HG03457 (cell line): ENCODE results near the gene MRTFA.

Source experiments
- ATAC-seq: cut with Tn5 transposase; IDR thresholded peaks from one replicate; pipeline ENCODE4 v1.9.1; 2021; ENCODE audit warnings: moderate number of reproducible peaks; ENCODE audit not compliant: unreplicated experiment

MRTFA gene

DNA sequence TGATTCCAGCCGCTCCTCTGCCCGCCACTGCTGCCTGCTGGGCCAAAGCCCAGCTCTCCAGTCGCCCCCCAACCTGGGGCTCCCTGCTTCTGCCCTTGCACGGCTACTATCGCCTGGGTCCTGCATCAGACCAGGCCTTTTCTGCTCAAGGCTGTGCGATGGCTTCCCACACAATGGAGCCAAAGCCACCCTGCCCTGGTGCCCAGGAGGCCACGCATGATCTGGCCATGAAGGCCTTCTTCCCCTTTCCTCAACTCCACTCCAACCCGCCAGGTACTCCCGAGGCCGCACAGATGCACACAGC is 220.3 kb downstream of the MRTFA start:
- ATAC-seq: no peak

DNA sequence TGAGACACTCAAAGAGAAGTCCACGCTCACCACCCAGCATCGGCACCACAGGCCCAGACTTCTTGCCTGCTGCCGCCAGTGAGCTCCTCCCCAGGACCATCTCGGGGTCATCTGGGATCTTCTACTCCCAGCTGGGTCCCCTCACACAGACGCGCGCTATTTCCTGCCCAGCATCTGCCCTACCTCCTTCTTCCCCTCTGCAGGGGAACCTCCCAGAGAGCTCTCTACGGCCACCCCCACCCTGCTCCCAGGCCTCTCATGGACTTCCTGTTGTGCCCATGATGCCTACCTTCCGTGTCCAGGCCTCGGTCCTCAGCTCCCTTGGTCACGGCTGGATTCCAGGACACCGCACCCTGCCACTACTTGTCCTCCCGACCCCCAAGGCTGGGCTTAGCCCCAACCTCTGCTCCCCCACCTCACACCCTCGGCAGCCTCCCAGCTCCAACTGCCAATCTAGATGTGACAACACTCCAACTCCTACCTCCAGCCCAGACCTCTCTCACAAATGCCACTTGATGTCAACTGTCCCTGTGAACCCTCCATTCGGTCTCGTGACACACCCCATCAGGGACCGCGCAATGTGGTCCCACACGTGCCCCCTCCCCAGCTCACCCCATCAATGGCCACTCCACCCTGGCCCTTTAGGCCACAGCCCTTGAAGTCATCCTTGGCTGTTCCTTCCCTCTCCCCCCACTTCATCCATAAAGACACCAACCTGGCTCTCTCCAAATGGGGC is 220.8 kb downstream of the MRTFA start:
- no peak for ATAC-seq

DNA sequence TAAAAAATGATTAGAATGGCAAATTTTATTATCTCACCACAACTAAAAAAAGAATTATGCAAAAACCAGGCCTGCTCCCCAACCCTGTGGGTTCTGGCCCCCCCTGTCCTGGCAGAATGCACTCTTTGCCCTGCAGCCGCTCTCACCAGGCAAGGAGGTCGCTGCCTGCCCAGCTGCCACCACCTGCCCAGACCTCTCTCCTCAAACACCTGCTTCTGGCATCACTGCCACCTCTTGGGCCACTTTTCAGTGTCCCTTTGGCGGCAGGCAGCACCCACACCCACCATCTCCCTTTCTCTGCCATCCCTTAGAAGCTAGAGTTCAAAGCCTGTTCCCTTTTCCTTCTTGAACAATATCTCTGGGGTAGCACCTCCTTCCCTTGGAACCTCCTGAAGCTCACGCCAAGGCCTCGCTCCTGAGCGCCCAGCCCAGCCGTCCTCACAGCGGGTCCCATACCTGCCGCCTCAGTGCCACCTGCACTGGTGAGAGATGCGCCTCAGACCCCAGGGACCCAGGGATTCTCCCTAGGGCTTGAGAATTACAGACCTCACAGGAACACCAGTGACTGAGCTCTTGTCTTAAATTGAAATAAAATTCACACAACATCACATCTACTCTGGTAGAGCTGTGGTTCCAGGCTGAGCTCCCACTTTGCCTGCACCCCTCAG is 221.5 kb downstream of the MRTFA start:
- ATAC-seq: no peak

DNA sequence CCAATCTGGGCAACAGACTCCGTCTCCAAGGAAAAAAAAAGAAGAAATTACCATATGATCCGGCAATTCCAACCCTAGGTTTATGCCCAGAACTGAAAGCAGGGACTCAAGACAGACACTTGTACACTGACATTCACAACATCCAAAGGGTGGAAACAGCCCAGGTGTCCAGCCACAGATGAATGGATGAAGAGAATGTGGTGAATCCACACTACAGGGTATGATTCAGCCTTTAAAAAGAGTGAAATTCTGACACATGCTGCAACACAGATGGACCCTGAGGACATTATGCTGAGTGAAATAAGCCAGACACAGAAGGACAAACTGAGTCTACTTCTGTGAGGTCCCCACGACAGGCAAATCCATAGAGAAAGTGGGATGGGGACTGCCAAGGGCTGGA is 222.2 kb downstream of the MRTFA start:
- ATAC-seq: no peak

DNA sequence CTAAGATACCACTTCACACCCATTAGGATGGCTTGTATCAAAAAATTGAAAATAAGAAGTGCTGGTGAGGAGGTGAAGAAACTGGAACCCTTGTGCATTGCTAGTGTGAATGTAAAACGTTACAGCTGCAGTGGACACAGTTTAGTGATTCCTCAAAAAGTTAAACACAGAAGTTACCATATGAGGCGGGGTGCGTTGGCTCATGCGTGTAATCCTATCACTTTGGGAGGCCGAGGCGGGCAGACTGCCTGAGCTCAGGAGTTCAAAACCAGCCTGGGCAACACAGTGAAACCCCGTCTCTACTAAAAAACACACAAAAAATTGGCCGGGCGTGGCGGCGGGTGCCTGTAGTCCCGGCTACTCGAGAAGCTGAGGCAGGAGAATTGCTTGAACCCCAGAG is 222.6 kb downstream of the MRTFA start:
- ATAC-seq: no peak

DNA sequence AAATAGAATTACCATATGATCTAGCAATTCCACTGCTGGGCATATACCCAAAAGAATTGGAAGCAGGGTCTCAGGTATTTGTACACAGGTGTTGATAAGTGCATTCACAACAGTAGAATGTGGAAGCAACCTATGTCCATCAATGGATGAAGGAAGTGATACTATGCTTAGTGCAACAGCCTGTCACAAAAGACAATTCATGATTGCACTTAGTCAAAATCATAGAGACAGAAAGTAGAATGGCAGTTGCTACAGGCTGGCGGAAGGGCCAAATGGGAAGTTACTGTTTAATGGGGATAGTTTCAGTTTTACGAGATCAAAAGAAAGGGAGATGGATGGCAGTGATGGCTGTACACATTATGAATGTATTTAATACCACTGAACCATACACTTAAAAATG is 224.1 kb downstream of the MRTFA start:
- no peak for ATAC-seq

DNA sequence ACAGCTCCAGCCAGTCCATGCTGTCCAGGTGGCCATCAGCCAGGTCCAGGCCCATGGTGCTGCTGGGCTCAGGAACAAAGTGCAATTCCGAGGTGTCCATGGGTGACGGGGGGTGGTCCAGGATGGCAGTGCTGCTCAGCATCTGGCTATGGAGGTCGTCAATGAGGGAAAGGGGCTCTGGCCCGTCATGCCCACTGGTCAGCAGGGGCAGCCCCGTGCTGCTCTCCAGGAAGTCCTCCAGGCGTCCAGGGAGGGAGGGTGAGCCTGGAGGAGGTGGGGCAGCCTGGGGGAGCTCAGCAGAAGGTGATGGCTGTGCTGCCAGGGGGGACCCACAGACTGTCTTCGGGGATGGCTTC is 225.0 kb downstream of the MRTFA start:
- ATAC-seq: no peak

DNA sequence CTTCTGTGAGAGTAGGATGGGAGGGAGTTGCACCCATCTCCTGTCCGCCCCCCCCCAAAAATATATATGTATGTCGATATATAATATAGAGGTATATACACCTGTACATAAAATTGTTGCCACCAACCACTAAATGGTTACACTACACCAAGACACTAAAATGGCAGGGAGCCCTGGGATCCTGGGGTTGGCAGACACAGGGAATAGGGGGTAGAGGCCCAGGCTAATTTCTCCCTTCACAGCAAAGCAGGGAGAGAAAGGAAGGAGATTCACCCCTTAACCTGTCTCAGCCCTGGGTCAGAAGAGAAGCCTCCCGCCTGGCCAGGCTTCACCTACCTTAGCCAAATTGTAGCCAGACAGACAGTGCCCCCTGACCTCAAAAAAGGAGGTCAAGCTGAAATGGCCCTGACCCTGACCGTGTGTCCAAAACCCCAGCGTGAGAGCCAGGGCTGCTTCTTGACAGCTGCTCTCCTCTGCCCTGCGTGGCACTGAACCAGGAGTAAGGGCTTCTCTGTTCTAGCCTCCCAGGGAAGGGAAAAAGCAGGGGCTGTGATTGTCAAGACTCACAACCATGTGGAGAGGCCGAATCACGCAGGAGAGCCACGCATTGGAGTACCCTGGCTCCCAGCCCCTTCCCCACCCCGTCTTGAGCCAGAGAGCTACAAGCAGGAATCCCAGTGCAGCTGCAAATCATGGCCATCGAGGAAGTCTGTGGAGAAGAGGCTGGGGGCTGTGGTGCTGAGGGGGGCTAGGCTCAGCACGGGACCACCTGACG is 225.6 kb downstream of the MRTFA start:
- ATAC-seq: no peak

DNA sequence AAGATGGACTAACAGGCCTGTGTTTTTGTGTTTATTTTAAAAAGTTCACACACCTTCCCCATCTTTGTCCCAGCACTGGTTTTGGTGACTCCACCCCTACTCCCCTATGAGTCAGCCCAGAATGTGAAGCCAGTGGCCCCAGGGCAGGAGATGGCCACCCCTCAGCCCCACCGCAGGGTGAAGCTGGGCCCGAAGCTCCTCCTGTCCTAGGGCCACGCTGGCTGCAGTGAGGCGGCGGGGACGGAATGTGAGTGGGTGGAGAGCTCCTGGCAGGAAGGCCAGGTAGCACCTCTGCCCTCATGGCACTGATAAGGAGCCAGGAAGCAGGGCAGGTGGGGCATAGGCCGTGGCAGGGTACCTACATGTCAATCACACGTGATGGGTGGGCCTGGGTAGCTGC is 226.2 kb downstream of the MRTFA start:
- no peak for ATAC-seq

DNA sequence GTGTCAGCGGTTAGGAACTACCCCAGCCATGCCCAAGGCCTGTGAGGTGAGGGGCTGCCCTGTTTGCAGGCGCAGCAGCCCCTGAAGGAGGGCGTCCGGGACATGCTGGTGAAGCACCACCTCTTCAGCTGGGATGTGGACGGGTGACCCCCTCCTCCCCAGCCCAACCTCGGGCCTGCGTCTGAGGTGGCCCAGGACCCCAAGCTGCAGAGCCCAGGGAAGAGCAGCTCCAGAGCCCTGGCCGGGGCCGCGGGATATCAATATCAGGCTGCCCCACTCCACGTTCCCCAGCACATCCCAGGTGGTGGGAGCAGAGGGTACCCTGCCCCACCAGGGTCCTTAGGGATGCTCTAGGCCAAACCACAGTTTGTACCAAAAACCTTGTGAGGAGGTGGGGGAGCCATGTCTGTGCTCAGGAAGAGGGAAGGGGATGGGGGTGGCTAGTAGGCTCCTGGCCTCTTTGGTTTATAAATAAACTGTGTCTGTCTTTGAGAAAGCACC is 226.9 kb downstream of the MRTFA start:
- no peak for ATAC-seq

DNA sequence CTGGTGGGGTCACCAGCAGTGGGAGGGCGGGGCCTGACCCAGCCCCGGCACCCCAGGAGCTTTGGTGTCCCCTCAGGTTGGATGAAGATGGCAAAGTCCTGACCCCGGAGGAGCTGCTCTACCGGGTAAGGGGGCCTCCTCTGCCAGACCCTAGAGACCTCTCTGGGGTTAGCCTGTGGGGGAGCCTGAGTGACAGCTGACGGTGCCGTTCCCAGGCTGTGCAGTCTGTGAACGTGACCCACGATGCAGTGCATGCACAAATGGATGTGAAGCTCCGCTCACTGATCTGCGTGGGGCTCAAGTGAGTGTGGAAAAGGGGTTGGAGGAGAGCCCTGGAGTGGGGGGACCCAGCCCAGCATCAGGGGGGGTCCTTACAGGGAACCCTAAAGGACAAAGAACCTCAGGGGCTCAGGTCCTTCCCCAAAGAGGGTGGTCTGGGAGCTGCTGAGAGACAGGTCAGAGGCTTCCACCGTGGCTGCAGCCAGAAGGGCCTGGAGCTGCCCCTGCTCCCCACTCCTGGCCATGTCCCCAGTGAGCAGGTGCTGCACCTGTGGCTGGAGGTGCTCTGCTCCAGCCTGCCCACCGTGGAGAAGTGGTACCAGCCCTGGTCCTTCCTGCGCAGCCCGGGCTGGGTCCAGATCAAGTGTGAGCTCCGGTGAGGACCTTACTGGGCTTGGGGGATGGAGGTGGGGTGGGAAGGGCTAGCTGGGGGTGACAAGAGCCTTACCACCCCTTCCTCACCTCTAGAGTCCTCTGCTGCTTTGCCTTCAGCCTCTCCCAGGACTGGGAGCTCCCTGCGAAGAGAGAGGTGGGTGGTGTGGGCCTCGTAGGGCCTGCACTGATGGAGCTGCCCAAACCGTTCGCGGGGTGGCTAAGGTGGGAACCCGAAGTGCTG is 227.6 kb downstream of the MRTFA start:
- ATAC-seq: no peak

DNA sequence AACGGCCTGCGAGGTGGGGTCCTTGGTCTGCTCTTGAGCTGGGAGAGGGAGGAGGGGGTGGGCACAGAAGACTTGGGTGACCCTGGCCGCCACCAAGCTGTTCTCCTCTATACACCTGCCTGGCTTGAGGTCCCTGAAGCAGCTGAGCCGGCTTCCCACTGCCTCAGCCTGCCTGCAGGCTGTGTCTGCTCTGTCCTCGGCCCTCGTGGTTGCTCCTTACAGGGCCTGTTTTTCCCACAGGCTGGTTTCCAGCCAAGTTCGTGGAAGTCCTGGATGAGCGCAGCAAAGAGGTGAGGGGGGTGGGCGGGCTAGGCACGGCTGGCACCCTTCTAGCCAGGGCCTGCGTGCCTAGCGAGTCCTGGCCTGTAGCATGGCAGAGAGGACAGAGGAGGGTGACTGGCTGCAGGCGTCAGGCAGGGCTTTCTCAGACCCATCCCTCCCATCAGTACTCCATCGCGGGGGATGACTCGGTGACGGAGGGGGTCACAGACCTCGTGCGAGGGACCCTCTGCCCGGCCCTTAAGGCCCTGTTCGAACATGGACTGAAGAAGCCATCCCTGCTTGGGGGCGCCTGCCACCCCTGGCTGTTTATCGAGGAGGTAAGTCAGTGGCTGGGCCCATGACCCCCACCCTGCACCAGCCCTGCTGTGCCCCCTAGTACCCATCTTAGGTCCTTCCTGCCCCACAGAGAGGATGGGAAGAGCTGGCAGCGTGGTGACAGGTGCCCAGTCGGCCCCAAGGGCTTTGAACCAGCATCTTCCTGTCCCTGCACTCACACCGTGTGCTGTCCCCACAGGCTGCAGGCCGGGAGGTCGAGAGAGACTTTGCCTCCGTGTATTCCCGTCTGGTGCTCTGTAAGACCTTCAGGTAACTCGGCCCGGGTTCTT is 228.4 kb downstream of the MRTFA start:
- no peak for ATAC-seq

DNA sequence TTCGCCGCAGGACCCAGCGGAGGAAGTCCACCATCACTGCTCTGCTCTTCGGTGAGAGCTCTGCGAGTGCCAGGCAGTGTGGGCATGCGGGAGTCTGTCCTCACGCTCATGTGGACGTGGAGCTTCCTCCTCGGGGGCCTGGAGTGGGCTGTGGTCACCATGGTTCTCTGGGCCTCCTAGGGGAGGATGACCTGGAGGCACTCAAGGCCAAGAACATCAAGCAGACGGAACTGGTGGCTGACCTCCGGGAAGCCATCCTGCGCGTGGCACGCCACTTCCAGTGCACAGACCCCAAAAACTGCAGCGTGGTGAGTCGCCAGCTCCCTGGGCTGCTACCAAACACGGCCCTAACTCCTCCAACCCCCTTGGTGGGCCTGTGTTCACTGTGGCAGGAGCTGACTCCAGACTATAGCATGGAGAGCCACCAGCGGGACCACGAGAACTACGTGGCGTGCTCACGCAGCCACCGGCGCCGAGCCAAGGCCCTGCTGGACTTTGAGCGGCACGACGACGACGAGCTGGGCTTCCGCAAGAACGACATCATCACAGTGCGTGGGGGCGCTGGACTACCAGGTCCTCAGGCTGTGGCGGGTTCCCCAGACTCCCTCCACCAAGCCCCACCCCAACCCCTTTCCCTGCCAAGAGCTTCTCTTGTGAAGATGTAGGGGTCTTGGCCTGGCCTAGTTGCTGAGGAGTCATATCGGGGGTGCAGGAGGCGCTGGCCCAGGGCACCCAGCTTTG is 229.3 kb downstream of the MRTFA start:
- no peak for ATAC-seq

DNA sequence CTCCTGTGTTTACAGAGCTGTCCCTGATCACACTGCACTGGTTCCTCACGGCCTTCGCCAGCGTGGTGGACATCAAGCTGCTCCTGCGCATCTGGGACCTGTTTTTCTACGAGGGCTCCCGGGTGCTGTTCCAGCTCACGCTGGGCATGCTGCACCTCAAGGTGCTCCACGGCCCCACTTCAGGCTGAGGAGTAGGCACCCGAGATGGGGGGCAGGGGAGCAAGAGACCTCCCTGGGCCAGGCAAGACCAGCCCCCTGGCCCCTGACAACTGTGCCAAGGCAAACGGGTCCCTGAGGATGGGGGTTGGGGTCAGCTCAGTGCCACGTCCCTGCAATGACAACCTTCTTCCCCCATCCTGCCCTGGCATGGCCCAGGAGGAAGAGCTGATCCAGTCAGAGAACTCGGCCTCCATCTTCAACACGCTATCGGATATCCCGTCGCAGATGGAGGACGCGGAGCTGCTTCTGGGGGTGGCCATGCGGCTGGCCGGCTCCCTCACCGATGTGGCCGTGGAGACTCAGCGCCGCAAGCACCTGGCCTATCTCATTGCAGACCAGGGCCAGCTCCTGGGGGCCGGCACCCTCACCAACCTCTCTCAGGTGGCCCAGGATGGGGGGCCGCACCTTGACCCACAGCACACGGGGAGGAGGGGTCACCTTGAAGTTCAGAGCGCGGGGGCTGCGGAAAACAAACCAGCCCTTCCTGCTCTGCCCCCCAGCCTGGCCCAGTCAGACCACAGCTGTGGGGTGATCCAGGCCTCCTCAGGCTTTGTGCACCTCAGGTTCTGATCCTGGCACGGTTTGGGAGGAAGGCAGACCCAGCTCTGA is 230.2 kb downstream of the MRTFA start:
- no peak for ATAC-seq

DNA sequence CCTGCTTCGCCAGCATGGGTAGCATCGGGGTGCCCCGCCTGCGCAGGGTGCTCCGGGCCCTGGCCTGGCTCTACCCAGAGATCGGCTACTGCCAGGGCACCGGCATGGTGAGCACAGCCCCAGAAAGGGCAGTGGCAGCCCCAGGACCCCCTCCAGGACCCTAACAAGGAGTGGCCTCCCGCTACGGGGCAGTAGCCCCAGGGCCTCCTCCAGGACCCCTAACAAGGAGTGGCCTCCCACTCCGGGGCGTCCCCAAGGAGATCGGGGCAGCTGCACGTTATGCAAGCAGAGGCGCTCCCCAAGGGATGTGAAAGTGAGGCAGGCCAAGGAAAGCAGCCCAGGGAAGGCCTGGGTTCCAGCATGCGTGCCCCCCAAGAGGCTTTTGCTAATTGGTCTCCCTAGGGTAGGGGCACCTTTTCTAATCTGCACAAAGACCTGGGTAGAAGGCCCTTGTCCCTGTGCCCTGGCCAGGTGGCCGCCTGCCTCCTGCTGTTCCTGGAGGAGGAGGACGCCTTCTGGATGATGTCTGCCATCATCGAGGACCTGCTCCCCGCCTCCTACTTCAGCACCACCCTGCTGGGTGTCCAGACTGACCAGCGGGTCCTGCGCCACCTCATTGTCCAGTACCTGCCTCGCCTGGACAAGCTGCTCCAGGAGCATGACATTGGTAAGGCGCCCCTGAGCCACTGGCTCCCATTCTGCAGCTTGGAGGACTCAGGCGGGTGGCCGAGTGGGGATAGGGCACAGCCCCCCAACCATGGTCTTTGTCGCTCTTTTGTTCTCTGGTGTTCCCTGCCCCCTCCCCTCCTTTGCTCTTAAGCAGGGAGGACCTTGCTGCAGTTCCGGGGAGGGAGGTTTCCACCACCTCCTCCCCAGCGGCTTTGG is 231.1 kb downstream of the MRTFA start:
- no peak for ATAC-seq

DNA sequence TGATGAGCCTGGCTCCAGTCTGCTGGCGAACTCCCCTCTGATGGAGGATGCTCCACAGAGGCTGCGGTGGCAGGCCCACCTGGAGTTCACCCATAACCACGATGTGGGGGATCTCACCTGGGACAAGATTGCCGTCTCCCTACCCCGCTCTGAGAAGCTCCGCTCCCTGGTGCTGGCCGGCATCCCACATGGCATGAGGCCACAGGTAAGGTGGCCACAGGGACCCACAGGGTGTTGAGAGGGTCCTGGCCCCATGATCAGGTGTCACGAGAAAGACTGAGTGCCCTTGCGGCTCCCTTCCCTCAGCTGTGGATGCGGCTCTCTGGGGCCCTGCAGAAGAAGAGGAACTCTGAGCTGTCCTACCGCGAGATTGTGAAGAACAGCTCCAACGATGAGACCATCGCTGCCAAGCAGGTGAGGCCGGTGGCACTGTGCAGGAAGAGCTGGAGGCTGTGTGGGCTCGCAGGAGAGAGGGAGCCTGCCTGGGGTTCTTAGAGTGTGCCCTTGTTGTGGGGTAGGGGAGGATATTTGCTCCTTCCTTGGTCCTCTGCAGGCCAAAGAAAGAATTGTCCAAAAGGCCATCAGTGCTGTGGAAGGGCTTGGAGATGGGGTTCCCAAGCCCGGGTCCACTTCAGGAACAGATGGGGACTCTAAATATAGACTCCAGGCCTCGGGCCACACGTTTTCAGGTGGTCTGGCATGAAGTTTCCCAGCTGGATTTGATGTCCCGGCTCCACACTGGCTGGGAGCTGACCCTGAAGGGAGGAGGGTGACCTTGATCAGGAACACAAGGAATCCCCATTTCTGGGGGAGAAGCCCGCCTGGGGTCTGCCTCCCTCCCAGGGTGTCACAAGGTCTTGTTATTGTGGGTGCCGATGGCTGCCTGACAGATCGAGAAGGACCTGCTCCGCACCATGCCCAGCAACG is 232.0 kb downstream of the MRTFA start:
- no peak for ATAC-seq

DNA sequence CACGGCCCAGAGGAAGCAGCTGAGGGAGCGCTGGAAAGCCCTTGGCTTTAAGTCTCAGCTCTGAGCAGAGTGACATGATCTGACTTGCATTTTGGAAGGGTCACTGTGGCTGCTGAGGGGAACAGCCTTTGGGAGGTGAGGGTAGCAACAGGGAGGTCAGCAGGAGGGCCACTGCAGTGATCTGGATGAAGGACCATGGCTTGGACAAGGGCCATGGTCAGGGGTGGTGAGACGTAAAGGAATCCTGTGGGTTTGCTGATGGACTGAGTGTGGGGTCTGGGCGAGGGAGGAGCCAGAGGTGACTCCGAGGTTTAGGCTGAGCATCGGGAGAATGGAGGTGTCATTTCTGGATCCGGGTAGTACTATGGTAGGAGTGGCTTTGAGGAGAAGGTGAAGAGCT is 232.9 kb downstream of the MRTFA start:
- no peak for ATAC-seq
